ENCODE results near the gene COL5A2.

Gene COL5A2

GRCh38 chr2:189147361-189147760 lies 32.2 kb downstream of the COL5A2 start:
- no peak for DNase-seq (ENCODE audit: low spot score)

- DNase-seq (ENCODE audit: low spot score) = no peak
These were observed 33.0 kb downstream of the COL5A2 start for GRCh38 chr2:189146553-189146952.

- DNase-seq (ENCODE audit: low spot score) = no peak
These were observed 34.8 kb downstream of the COL5A2 start for GRCh38 chr2:189144700-189145211.

DNA sequence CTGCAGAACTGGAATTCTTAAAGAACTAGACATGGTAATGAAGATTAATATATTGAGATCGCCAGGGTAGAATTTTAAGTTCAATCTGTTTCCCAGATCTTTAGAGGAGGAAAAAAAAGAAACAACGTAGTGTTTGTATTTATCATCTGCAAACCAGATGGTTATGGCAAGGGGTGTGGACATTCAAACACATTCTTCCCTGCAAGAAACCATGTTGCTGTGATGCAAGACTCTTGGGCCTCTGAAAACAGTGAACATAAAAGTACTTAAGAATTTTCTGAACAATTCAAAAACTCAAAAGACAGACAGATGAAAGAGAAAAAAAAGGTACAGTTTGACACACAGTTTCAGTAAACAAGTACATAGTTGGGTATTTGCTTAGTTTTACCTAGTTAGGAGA lies 35.6 kb downstream of the COL5A2 start:
- no peak for DNase-seq (ENCODE audit: low spot score)

- no peak for DNase-seq (ENCODE audit: low spot score)
These were observed 36.4 kb downstream of the COL5A2 start for GRCh38 chr2:189142893-189143759.

- no peak for DNase-seq (ENCODE audit: low spot score)
These were observed 40.8 kb downstream of the COL5A2 start for GRCh38 chr2:189138800-189139199.

DNA sequence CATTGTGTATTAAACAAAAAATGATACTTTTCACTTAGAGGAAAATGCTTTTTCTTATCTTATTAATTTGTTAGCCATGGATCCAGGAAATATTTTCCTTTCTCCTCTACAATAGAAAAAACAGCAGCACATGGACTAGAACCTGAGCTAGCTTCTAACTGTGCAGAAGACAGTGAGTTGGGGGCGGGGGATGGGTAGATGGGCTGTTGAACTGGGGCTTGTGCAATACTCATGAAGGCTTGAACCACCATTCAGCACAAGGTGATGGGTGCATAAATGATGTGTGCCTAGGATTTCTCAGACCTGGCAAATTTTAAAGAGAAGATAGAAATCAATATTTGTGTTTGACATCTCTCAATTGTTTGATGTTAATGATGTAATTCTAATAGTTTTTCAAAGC lies 42.0 kb downstream of the COL5A2 start:
- no peak for DNase-seq (ENCODE audit: low spot score)

DNA sequence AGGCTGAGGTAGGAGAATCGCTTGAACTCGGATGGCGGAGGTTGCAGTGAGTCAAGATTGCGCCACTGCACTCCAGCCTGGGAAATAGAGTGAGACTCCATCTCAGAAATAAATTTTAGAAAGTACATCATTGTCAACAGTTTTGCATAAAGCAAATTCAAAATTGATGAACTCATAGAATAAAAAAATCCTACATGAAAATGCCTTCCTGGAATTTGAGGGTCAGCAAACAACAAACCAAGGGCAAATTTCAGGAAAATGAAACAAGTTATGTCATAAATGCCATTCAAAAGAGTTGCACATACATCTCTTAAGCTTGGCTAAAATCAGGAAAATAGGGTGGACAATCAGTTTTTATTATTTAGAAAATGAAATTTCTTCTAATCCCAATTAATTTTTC lies 45.1 kb downstream of the COL5A2 start:
- no peak for DNase-seq (ENCODE audit: low spot score)

GRCh38 chr2:189131991-189132390 lies 47.6 kb downstream of the COL5A2 start:
- no peak for DNase-seq (ENCODE audit: low spot score)

DNA sequence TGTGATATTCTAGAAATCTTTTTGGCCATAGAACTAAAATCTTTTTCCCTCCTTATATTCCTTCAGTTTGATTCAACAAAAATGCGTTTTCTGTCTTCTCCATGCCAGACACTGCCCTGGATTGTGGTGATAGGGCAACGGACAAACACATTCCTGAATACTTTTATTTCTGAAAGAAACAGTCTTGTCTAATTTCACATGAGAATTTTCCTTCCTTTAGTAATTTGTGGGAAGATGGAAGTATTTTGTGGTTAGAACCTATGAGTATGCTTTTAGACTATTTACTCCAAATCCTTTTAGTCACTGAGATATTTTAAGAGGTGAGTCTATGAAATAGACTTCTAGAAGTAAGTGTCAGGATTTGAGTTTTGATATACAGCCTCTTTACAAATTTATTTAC lies 49.6 kb downstream of the COL5A2 start:
- DNase-seq (ENCODE audit: low spot score) = no peak

DNA sequence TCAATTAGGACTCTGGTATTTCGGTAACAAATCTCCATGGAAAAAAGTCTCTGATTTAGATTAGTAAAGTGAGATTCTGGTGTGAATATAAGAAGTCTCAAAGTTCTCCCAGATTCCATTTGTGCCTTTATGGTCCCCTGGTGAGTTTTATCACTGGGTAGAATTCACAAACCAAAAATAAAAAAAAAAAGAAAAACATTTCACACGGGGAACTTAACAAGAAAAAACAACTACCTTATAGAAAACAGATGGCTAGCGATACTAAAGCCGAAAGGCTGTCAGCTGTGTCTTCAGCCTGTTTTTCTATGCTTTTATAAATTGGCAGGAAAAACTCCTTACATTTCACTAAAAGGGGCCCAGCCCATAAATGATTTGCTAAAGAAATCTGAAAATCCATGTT lies 50.6 kb downstream of the COL5A2 start:
- DNase-seq (ENCODE audit: low spot score) = no peak

- DNase-seq (ENCODE audit: low spot score) = no peak
These were observed 51.8 kb downstream of the COL5A2 start for GRCh38 chr2:189127756-189128155.

GRCh38 chr2:189125195-189125594 lies 54.4 kb downstream of the COL5A2 start:
- no peak for DNase-seq (ENCODE audit: low spot score)

- DNase-seq (ENCODE audit: low spot score) = no peak
These were observed 55.4 kb downstream of the COL5A2 start for GRCh38 chr2:189124175-189124574.

DNA sequence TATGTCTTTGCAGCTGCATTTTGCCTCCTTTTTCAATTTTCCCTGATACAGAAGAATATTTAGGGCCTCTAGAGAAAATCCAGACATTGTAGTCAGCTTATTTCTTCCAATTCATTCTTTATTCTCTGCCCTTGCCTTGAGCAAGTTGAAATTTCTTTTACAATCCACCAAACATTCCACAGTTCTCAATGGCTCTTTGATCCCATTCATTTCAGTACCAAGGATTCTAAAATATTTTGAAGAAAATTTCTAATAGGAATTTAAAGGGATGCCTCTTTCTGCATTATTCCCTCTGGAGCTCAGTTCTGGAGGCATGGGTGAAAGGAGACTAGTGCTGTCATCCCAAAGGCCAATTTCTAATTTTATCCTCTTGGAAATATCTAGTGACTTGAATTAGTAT lies 61.2 kb downstream of the COL5A2 start:
- DNase-seq (ENCODE audit: low spot score) = no peak

DNA sequence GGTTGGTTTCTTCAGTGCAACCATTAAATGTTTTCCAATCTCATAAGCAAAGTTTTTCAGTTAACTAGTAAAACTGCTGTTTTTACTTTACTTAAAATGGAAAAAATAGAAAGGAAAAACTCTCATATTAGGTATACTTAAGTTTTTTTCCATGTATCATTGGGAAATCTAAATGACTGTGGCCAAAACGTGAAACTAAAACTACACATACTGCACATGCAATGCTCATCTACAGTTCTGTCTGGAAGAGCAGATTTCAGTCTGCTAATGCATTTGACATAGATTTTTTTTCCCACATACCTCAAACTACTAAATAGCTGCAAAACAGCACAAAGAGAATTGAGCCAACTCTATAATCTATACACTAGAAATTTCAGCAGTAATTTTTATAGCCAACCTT lies 62.6 kb downstream of the COL5A2 start:
- no peak for DNase-seq (ENCODE audit: low spot score)

- no peak for DNase-seq (ENCODE audit: low spot score)
These were observed 63.5 kb downstream of the COL5A2 start for GRCh38 chr2:189116087-189116486.

GRCh38 chr2:189115126-189115525 lies 64.4 kb downstream of the COL5A2 start:
- DNase-seq (ENCODE audit: low spot score) = no peak

DNA sequence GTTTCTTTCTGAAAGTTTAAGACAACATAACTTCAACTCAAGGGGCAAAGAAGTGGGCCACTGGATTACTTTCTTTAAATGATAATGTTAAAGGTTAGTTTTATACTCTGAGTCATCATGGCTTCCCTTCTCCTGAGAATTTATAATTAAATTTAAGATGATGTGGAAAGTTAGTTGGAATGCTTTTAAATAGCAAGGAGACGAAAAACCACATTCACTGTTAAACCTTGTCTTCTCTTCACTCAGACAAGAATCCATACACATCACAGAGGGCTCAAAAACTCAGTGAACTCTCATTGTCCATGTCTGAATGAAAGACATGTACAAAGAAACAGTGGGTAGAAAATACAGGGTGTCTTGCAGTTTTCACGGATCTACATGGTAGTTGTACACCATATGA lies 65.6 kb downstream of the COL5A2 start:
- DNase-seq (ENCODE audit: low spot score) = no peak

DNA sequence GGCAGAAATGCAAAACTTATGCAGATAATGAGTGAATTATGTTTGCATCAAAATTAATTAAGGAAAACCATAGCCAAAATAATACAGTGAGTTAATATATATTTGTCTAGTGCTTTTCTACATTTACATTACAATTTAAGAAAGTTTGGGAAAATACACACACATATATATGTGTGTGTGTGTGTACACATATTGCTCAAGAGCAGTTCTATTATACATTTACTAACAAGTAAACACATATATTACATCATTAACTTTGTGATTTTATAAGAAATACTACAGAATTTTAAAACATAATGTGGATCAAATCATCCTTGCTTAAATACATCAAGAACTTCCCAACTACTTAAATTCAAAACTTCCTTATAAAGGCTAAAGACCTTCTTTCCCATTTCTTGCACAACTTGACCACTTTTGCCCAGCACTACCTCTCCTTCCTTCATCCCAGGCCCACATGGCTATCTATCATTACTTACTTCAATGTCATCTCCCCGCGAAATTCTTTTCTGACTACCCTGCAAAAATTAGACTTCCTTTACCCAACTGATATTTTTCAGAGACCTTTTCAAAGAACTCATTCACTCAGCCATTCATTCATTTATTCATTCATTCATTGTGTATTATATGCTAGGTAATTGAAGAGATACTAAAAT lies 68.4 kb downstream of the COL5A2 start:
- no peak for DNase-seq (ENCODE audit: low spot score)

DNA sequence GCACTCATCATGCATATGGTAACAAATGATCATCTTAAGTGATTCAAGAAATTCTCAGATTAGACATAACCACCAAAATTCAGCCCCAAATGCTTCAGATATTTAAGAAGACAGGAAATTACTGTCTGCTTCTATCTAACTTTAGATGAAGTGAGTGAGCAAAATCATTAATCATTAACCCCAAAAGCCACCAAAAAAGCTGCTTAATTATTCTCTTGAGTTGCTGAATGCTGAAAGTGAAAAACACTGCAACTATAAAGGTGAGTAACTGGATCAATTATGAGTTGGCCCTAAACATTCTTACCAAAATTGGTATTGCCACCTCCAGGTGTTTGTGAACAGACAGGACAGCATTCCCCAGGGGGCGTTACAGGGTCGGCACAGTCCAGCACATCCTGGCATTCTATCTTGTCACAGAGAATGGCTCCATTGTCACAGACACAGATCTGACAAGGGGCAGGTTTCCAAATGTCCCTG lies 69.6 kb downstream of the COL5A2 start:
- DNase-seq (ENCODE audit: low spot score) = no peak

GRCh38 chr2:189104934-189105333 lies 74.6 kb downstream of the COL5A2 start:
- no peak for DNase-seq (ENCODE audit: low spot score)

DNA sequence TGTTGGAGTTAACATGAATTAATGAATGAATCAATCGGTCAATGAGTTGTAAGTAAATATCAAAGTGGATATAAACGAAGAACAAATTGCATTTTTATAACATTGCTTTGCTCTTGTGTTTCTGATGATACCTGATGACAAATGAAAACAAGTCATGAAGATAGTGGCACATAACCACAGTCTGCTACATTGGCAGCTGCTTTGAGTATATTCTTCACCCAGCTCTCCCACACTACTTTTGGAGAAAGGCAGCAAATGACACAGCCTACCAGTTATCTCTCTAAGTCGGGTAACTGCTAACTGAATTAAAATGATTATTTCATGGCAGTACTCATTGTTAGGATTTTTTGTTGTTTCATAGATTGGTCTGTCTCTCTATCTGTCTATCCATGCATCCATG lies 76.8 kb downstream of the COL5A2 start:
- no peak for DNase-seq (ENCODE audit: low spot score)

Measured in ecto neural progenitor cell (in vitro differentiated cells).